ENCODE measurements around the gene IL23R. TPM values are rescaled to one million over a fixed set of nuclear protein-coding genes. Genes with fewer than 3 reads are reported as not detected.

IL23R gene
- total and polyA plus RNA-seq, 2 donors (not counting 1 experiment from before 2014, with no cell fraction given): not detected

DNA sequence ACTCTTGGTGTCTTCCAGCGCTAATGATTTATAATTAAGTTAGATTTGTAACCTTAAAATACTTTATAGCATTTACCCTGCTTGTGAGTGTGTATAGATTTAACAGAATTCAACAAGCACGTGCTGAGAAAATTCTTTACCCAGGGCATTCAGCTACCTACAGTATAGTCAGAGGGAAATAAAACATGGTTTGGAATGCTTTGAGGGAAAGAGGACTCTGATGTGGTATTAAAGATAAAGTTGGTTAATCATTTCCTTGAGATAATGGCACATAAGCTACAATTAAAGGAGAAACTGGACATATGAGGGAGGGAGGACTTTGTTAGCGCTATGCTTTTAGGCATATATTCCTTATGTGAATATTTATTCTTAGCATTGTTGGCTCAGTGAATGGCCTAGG, 115.0 kb downstream of the IL23R start:
- H2AFZ ChIP-seq (ENCODE audit: insufficient read depth, low read depth, low read length, poor library complexity, severe bottlenecking): no peak overlapping the region
- no peaks in the 10 kb centered on the region for H3K36me3 ChIP-seq (replicated peaks in 1 of 2; ENCODE audit: control extremely low read depth in 1 of 2, control insufficient read depth in 1 of 2, extremely low read depth in 1 of 2, insufficient read depth in 2 of 2, low read length in 1 of 2)
- ATAC-seq (ENCODE audit: low read depth) (no peak), DNase-seq (no peak)
- CTCF ChIA-PET: no interaction called here
- no peaks in the 10 kb centered on the region for H3K9me3 ChIP-seq (ENCODE audit: control extremely low read depth in 1 of 3, control insufficient read depth in 2 of 3, insufficient read depth in 1 of 3, low read length in 2 of 3)
- intact Hi-C loops (cut with micrococcal nuclease): no loop called here
- peaks cover 7% of the 10 kb centered on the region for H3K4me1 Mint-ChIP-seq
- no peak overlapping the region for H3K9ac ChIP-seq (ENCODE audit: low read length)
- no peaks in the 10 kb centered on the region for H3K4me1 ChIP-seq (ENCODE audit: control insufficient read depth in 2 of 2, insufficient read depth in 2 of 2, low read length in 2 of 2)
- H3K4me2 ChIP-seq (replicated peaks; ENCODE audit: low read depth, low read length, poor library complexity, severe bottlenecking): no peak overlapping the region
- no peaks in the 10 kb centered on the region for H3K79me2 ChIP-seq (ENCODE audit: control insufficient read depth, insufficient read depth, low read length)
- TF ChIP-seq, protein P1, sequence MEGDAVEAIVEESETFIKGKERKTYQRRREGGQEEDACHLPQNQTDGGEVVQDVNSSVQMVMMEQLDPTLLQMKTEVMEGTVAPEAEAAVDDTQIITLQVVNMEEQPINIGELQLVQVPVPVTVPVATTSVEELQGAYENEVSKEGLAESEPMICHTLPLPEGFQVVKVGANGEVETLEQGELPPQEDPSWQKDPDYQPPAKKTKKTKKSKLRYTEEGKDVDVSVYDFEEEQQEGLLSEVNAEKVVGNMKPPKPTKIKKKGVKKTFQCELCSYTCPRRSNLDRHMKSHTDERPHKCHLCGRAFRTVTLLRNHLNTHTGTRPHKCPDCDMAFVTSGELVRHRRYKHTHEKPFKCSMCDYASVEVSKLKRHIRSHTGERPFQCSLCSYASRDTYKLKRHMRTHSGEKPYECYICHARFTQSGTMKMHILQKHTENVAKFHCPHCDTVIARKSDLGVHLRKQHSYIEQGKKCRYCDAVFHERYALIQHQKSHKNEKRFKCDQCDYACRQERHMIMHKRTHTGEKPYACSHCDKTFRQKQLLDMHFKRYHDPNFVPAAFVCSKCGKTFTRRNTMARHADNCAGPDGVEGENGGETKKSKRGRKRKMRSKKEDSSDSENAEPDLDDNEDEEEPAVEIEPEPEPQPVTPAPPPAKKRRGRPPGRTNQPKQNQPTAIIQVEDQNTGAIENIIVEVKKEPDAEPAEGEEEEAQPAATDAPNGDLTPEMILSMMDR (IDR thresholded peaks at IDR 0.05): no peak
- TF ChIP-seq EZH2 (IDR thresholded peaks at IDR 0.05; ENCODE audit: borderline replicate concordance, insufficient read depth, low read depth, low read length, poor library complexity, severe bottlenecking): no peak
- H4K20me1 ChIP-seq (ENCODE audit: control insufficient read depth, insufficient read depth, low read length, poor library complexity, severe bottlenecking): no peaks in the 10 kb centered on the region
- H3K4me3 ChIP-seq (ENCODE audit: control extremely low read depth in 1 of 5, extremely low read depth in 1 of 5, insufficient read depth in 1 of 5, low read depth in 2 of 5, low read length in 4 of 5): no peak overlapping the region
- POLR2A ChIA-PET: no interaction called here
- no peak overlapping the region for H3K27ac ChIP-seq (ENCODE audit: low read length in 2 of 2)
- WGBS (ENCODE audit: insufficient coverage): no CpG with 5 or more reads among the region's 3 CpGs
- H3K27me3 Mint-ChIP-seq: peaks cover 16% of the 10 kb centered on the region
- no peaks in the 10 kb centered on the region for H3K9me3 Mint-ChIP-seq (ENCODE audit: insufficient read depth)
- no peak overlapping the region for H3K27ac Mint-ChIP-seq
- H3K4me3 Mint-ChIP-seq: no peak overlapping the region
- H3K27me3 ChIP-seq (replicated peaks in 1 of 4; ENCODE audit: control extremely low read depth in 1 of 4, control insufficient read depth in 3 of 4, insufficient read depth in 4 of 4, low read length in 3 of 4): no peaks in the 10 kb centered on the region

- H3K9ac ChIP-seq (ENCODE audit: low read length): no peak overlapping the region
- H2AFZ ChIP-seq (ENCODE audit: insufficient read depth, low read depth, low read length, poor library complexity, severe bottlenecking): no peak overlapping the region
- H3K27me3 ChIP-seq (replicated peaks in 1 of 4; ENCODE audit: control extremely low read depth in 1 of 4, control insufficient read depth in 3 of 4, insufficient read depth in 4 of 4, low read length in 3 of 4): no peaks in the 10 kb centered on the region
- no peaks in the 10 kb centered on the region for H3K9me3 Mint-ChIP-seq (ENCODE audit: insufficient read depth)
- H3K4me3 ChIP-seq (ENCODE audit: control extremely low read depth in 1 of 5, extremely low read depth in 1 of 5, insufficient read depth in 1 of 5, low read depth in 2 of 5, low read length in 4 of 5): no peak overlapping the region
- DNase-seq (no peak), ATAC-seq (ENCODE audit: low read depth) (peak; percentile 51)
- no peaks in the 10 kb centered on the region for H3K9me3 ChIP-seq (ENCODE audit: control extremely low read depth in 1 of 3, control insufficient read depth in 2 of 3, insufficient read depth in 1 of 3, low read length in 2 of 3)
- no peak overlapping the region for H3K27ac Mint-ChIP-seq
- peaks cover 9% of the 10 kb centered on the region for H3K4me1 Mint-ChIP-seq
- POLR2A ChIA-PET: no interaction called here
- no peak overlapping the region for H3K27ac ChIP-seq (ENCODE audit: low read length in 2 of 2)
- H3K4me3 Mint-ChIP-seq: no peak overlapping the region
- intact Hi-C loops (cut with micrococcal nuclease): no loop called here
- peaks cover 18% of the 10 kb centered on the region for H3K27me3 Mint-ChIP-seq
- CTCF ChIA-PET: no interaction called here
- WGBS (ENCODE audit: insufficient coverage): 100% methylated on average over 2 of the region's 8 CpGs
- no peaks in the 10 kb centered on the region for H3K4me1 ChIP-seq (ENCODE audit: control insufficient read depth in 2 of 2, insufficient read depth in 2 of 2, low read length in 2 of 2)
- H4K20me1 ChIP-seq (ENCODE audit: control insufficient read depth, insufficient read depth, low read length, poor library complexity, severe bottlenecking): no peaks in the 10 kb centered on the region
- no peaks in the 10 kb centered on the region for H3K79me2 ChIP-seq (ENCODE audit: control insufficient read depth, insufficient read depth, low read length)
- H3K4me2 ChIP-seq (replicated peaks; ENCODE audit: low read depth, low read length, poor library complexity, severe bottlenecking): no peak overlapping the region
- H3K36me3 ChIP-seq (replicated peaks in 1 of 2; ENCODE audit: control extremely low read depth in 1 of 2, control insufficient read depth in 1 of 2, extremely low read depth in 1 of 2, insufficient read depth in 2 of 2, low read length in 1 of 2): no peaks in the 10 kb centered on the region
- TF ChIP-seq, protein P1 (IDR thresholded peaks at IDR 0.05): no peak
- TF ChIP-seq EZH2 (IDR thresholded peaks at IDR 0.05; ENCODE audit: borderline replicate concordance, insufficient read depth, low read depth, low read length, poor library complexity, severe bottlenecking): no peak
Observed at GRCh38 chr1:67285780-67286488, 119.7 kb downstream of the IL23R start.
